ENCODE data around the gene SOAT2.
"Not testable (repeated sequence)": the region's sequence is repeated elsewhere in the genome, so short reads cannot be mapped to it uniquely, and the experiment has no call there.

The SOAT2 gene

DNA sequence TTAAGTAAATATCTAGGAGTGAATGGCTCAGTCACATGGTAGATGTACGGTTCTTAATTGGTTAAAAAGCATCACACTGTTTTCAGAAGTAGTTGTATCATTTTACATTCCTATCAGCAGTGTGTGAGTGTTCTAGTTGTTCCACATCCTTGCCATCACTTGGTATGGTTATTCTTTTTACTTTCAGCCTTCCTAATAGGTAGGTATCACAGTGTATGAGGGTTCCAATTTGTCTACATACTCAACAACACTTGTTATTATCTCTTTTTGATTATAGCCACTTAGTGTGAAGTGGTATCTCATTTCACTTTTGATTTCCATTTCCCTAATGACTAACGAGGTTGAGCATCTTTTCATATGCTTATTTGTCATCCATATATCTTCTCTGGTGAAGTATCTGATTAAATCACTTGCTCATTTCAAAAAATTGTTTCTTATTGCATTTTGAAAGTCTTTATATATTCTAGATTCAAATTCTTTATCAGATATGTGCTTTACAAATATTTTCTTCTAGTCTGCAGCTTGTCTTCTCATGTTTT is 20.6 kb upstream of the SOAT2 start:
- no peaks in the 10 kb centered on the region for H3K9me3 Mint-ChIP-seq
- no peak overlapping the region for H3K4me3 Mint-ChIP-seq
- H3K4me1 Mint-ChIP-seq = peaks cover 24% of the 10 kb centered on the region
- DNase-seq = no peak
- CTCF ChIA-PET = interaction anchor here (2.0 kb wide), 1 partner anchor 16 kb away, joined by 5 read pairs; no protein-coding TSS in a partner anchor
- no peak overlapping the region for H3K27ac Mint-ChIP-seq
- no peaks in the 10 kb centered on the region for H3K36me3 Mint-ChIP-seq
- H3K27me3 Mint-ChIP-seq = peaks cover 6% of the 10 kb centered on the region

DNA sequence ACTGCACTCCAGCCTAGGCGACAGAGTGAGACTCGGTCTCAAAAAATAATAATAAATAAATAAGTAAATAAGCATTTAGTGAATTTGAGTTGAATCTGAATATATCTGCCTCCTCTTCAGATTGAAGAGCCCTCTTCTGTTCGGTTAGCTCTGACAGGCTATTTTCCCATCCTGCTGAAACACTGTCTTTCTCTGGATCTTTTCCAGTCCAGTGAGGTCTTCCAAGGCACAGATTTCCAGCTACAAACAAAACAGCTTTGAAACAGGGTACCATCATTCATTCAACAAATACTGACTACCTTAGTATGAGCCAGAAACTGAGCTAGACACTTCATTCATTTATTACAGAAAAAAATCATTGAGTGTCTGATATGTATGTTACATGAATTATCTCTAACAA is 16.9 kb upstream of the SOAT2 start:
- CTCF ChIA-PET = interaction anchor here (1.1 to 2.7 kb wide), 4 partner anchors 9 to 22 kb away, joined by 3 to 12 read pairs (median 4); no protein-coding TSS in a partner anchor
- Mint-ChIP-seq H3K27ac (no peak overlapping the region), H3K4me1 (peaks cover 3% of the 10 kb centered on the region), H3K4me3 (no peak overlapping the region), H3K9me3 (no peaks in the 10 kb centered on the region), H3K36me3 (no peaks in the 10 kb centered on the region), H3K27me3 (peaks cover 23% of the 10 kb centered on the region)
- DNase-seq = no peak

DNA sequence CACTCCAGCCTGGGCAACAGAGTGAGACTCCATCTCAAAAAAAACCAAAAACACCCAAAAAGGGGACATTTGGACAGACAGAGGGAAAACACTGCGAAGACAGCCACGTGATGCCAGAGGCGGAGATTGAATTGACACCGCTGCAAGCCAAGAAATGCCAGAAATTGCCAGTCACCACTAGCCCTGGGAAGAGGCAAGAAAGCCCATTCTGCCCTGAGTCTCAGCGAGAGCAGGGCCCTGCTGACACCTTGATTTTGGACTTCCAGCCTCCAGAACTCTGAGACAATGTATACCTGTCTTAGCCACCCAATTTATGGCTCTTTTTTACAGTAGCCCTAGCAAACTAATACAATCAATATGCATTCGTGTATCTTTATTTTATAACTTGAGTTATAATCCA is 13.2 kb upstream of the SOAT2 start:
- H3K9me3 Mint-ChIP-seq = no peaks in the 10 kb centered on the region
- H3K4me1 Mint-ChIP-seq = peaks cover 3% of the 10 kb centered on the region
- no peak overlapping the region for H3K27ac Mint-ChIP-seq
- H3K36me3 Mint-ChIP-seq = no peaks in the 10 kb centered on the region
- peaks cover 48% of the 10 kb centered on the region for H3K27me3 Mint-ChIP-seq
- H3K4me3 Mint-ChIP-seq = no peak overlapping the region
- CTCF ChIA-PET = no interaction called here
- no peak for DNase-seq

DNA sequence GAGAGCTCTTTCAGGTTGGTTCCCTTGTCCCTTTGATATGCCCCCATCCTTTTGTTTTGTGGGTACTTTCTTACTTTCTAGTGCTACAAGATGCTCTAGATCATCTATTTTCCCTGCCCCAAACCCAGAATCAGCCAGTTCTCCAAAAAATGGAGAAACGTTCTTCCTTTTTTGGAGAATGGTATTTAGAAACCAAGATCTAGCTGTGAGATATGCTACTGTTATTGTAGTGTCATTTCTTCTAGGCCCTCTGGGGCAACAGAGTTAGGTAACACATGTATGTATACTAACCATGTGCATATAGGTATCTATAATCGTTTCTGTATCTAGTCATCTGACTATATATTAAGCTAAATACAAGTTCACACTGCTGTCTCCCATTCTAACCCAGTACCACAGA is 12.7 kb upstream of the SOAT2 start:
- Mint-ChIP-seq H3K4me1 (peaks cover 3% of the 10 kb centered on the region), H3K27me3 (peaks cover 49% of the 10 kb centered on the region), H3K27ac (no peak overlapping the region), H3K4me3 (no peak overlapping the region), H3K9me3 (no peaks in the 10 kb centered on the region), H3K36me3 (no peaks in the 10 kb centered on the region)
- DNase-seq = no peak
- CTCF ChIA-PET = no interaction called here

- Mint-ChIP-seq H3K4me1 (peaks cover 4% of the 10 kb centered on the region), H3K4me3 (no peak overlapping the region), H3K9me3 (no peaks in the 10 kb centered on the region), H3K36me3 (no peaks in the 10 kb centered on the region), H3K27ac (no peak overlapping the region), H3K27me3 (peaks cover 55% of the 10 kb centered on the region)
- DNase-seq = no peak
- CTCF ChIA-PET = interaction anchor here (1.6 kb wide), 1 partner anchor 12 kb away, joined by 5 read pairs; the partner anchor contains the start of gene SOAT2
Measured at GRCh38 chr12:53091756-53092155, 11.5 kb upstream of the SOAT2 start.

DNA sequence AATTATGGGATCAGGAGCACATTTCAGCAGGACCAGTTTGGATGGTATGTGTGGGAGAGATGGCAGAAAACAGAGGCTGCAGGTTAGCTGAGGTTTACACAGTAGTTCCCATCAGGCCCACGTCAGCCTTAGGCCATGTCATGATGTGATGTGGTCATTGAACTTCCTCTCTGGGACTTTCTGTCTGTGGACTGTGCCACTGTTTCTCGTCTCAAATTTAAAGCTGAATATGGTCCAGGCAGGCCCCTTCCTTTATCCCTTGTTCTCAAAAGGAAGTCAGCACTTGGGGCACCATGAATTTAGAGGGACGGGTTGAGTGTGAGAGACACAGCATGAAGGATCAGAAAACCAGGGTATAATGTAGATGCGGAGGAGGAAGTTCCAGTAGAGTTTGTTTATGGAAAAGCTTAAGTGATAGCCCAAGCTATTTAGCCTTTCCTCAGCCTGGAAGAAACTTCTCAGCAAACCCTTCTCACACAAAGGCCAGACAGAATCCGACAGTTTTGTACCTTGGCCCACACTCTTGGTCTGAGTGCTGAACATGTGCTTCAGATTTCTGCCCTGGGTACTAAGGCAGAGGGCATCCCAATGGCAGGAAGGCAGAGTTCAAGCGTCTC is 9.4 kb upstream of the SOAT2 start:
- H3K9me3 Mint-ChIP-seq = no peaks in the 10 kb centered on the region
- DNase-seq = no peak
- H3K36me3 Mint-ChIP-seq = no peaks in the 10 kb centered on the region
- CTCF ChIA-PET = interaction anchor here (0.7 to 3.0 kb wide), 5 partner anchors 8 to 32 kb away, joined by 3 to 13 read pairs (median 4); partner anchors contain the start of gene SOAT2
- no peak overlapping the region for H3K4me3 Mint-ChIP-seq
- H3K27me3 Mint-ChIP-seq = peaks cover 70% of the 10 kb centered on the region
- no peak overlapping the region for H3K27ac Mint-ChIP-seq
- H3K4me1 Mint-ChIP-seq = peaks cover 23% of the 10 kb centered on the region

GRCh38 chr12:53094394-53094787 is 8.9 kb upstream of the SOAT2 start:
- CTCF ChIA-PET = interaction anchor here (1.0 to 3.0 kb wide), 3 partner anchors 9 to 28 kb away, joined by 3 to 13 read pairs (median 4); partner anchors contain the start of gene SOAT2
- DNase-seq = no peak
- H3K36me3 Mint-ChIP-seq = no peaks in the 10 kb centered on the region
- no peaks in the 10 kb centered on the region for H3K9me3 Mint-ChIP-seq
- H3K4me3 Mint-ChIP-seq = no peak overlapping the region
- peaks cover 28% of the 10 kb centered on the region for H3K4me1 Mint-ChIP-seq
- H3K27me3 Mint-ChIP-seq = peaks cover 72% of the 10 kb centered on the region
- no peak overlapping the region for H3K27ac Mint-ChIP-seq

GRCh38 chr12:53094796-53095595 is 8.3 kb upstream of the SOAT2 start:
- not testable (repeated sequence) for H3K36me3 Mint-ChIP-seq, H3K4me3 Mint-ChIP-seq, H3K9me3 Mint-ChIP-seq, H3K27ac Mint-ChIP-seq, DNase-seq
- H3K4me1 Mint-ChIP-seq = peaks cover 29% of the 10 kb centered on the region
- CTCF ChIA-PET = interaction anchor here (3.0 to 9.1 kb wide), 2 partner anchors 26 to 29 kb away, joined by 13 to 250 read pairs; no protein-coding TSS in a partner anchor
- H3K27me3 Mint-ChIP-seq = peaks cover 72% of the 10 kb centered on the region

- Mint-ChIP-seq H3K27me3 (peaks cover 68% of the 10 kb centered on the region), H3K4me1 (peaks cover 32% of the 10 kb centered on the region)
- not testable (repeated sequence) for H3K36me3 Mint-ChIP-seq, H3K9me3 Mint-ChIP-seq, H3K27ac Mint-ChIP-seq, H3K4me3 Mint-ChIP-seq, DNase-seq
- CTCF ChIA-PET = interaction anchor here (9.1 kb wide), 1 partner anchor 27 kb away, joined by 250 read pairs; no protein-coding TSS in a partner anchor
Measured at GRCh38 chr12:53095596-53095895, 7.7 kb upstream of the SOAT2 start.

GRCh38 chr12:53096089-53096741 is 7.1 kb upstream of the SOAT2 start:
- no peak for DNase-seq
- Mint-ChIP-seq H3K27me3 (peaks cover 72% of the 10 kb centered on the region), H3K27ac (no peak overlapping the region)

GRCh38 chr12:53096759-53097158 is 6.5 kb upstream of the SOAT2 start:
- Mint-ChIP-seq H3K27ac (no peak overlapping the region), H3K4me1 (peaks cover 35% of the 10 kb centered on the region), H3K36me3 (no peaks in the 10 kb centered on the region), H3K4me3 (peak overlapping the region; percentile 60), H3K27me3 (peaks cover 67% of the 10 kb centered on the region), H3K9me3 (no peaks in the 10 kb centered on the region)
- CTCF ChIA-PET = interaction anchor here (3.0 to 9.1 kb wide), 2 partner anchors 17 to 28 kb away, joined by 18 to 250 read pairs; partner anchors contain the start of gene SPRYD3
- no peak for DNase-seq

More at GRCh38 chr12:53096089-53096741, 7.1 kb upstream of the SOAT2 start:
- no peaks in the 10 kb centered on the region for H3K36me3 Mint-ChIP-seq
- H3K9me3 Mint-ChIP-seq = no peaks in the 10 kb centered on the region
- CTCF ChIA-PET = interaction anchor here (9.1 kb wide), 1 partner anchor 28 kb away, joined by 250 read pairs; no protein-coding TSS in a partner anchor
- no peak overlapping the region for H3K4me3 Mint-ChIP-seq
- H3K4me1 Mint-ChIP-seq = peaks cover 33% of the 10 kb centered on the region

GRCh38 chr12:53097207-53097563 is 6.1 kb upstream of the SOAT2 start:
- DNase-seq = no peak
- H3K4me3 Mint-ChIP-seq = peak overlapping the region; percentile 60
- H3K36me3 Mint-ChIP-seq = no peaks in the 10 kb centered on the region
- no peaks in the 10 kb centered on the region for H3K9me3 Mint-ChIP-seq
- peaks cover 39% of the 10 kb centered on the region for H3K4me1 Mint-ChIP-seq
- CTCF ChIA-PET = interaction anchor here (1.5 to 9.1 kb wide), 3 partner anchors 17 to 29 kb away, joined by 3 to 250 read pairs (median 18); partner anchors contain the start of gene SPRYD3
- H3K27me3 Mint-ChIP-seq = peaks cover 65% of the 10 kb centered on the region
- no peak overlapping the region for H3K27ac Mint-ChIP-seq

DNA sequence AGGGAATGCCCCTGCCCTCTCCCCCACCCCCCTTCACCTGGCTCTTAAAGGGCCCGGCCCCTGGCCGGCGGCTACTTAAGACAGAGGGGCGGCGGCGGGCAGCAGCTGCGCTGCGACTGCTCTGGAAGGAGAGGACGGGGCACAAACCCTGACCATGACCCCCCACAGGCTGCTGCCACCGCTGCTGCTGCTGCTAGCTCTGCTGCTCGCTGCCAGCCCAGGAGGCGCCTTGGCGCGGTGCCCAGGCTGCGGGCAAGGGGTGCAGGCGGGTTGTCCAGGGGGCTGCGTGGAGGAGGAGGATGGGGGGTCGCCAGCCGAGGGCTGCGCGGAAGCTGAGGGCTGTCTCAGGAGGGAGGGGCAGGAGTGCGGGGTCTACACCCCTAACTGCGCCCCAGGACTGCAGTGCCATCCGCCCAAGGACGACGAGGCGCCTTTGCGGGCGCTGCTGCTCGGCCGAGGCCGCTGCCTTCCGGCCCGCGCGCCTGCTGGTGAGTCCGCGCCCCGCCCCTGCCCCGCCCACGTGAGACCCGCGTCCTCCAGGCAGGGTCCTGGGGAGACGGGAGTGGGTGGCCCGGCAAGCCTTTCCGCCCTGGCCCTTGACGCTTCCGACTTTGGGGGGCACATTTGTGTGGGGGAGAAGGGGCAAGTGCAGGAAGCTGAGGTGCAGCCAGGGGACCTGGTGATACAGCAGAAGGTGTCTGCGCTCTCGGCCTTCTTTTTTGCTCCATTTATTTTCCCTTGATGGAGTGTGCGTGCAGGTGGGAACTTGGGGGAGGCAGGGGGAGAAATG is 5.5 kb upstream of the SOAT2 start, which contains the start of gene IGFBP6:
TSS of gene IGFBP6 (plus strand) at position 104 of the 790 bp plus-strand sequence. CDS start at position 155, 51 bp downstream.
- no peaks in the 10 kb centered on the region for H3K36me3 Mint-ChIP-seq
- DNase-seq = peak; percentile 78

More for the DNA sequence above, 5.5 kb upstream of the SOAT2 start, which contains the start of gene IGFBP6:
- Mint-ChIP-seq H3K27me3 (peaks cover 59% of the 10 kb centered on the region), H3K27ac (no peak within 1 kb of the TSS), H3K4me1 (peaks cover 45% of the 10 kb centered on the region), H3K9me3 (no peaks in the 10 kb centered on the region), H3K4me3 (peak within 1 kb of the TSS; percentile 71)
- CTCF ChIA-PET = interaction anchor here (0.7 to 9.1 kb wide), 8 partner anchors 8 to 198 kb away, joined by 3 to 250 read pairs (median 6); partner anchors contain the start of genes PFDN5 and SPRYD3
